HG02938 (cell line): ENCODE measurements around the gene KCNN1.
"Not testable (repeated sequence)": the region's sequence is repeated elsewhere in the genome, so short reads cannot be mapped to it uniquely, and the experiment has no call there.

Experiments
- ATAC-seq: cut with Tn5 transposase; IDR thresholded peaks from one replicate; pipeline ENCODE4 v1.9.1; 2021; ENCODE audit warnings: mild to moderate bottlenecking, moderate library complexity; ENCODE audit not compliant: unreplicated experiment

The KCNN1 gene

DNA sequence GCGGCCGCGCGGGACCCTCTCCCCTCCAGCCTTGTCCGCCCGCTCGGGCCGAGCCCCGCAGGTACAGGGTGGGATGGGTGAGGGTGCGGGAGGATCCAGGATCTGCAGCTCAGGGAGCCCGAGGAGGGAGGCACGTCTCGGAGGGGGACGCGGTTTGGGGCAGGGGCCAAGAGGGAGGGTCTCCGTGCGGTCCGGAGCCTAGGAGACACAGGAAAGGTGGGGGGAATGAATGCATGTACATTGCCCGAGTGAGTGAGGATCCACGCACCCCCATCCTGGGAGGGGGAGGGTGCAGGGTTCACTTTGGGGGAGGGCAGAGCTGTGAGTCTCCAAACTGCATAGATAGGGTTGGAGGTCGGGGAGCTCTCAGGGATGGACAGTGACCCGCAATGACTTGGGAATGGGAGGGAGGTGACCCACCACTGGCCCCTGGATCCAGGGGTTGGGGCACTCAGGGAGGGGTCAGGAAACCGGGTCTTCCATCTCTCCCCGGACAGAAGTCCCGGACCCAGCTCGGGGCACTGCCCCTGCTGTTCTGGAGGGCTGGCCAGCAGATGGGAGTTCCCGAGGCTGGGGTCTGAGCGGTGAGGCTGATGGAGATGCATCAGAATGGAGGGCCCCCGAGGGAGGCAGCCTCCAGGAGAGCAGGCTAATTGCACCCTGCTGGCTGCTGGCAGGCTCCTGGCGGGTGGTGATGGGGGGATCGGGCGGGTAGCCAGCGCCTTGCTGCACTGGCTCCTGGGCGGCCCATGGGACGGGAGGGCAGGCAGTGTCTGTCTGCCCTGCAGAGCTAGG lies 547 bp downstream of the KCNN1 start:
- ATAC-seq, result no peak

GRCh38 chr19:17968362-17968761 lies 1.5 kb downstream of the KCNN1 start:
- no peak for ATAC-seq

GRCh38 chr19:17969096-17969792 lies 2.3 kb downstream of the KCNN1 start:
- ATAC-seq, result no peak

DNA sequence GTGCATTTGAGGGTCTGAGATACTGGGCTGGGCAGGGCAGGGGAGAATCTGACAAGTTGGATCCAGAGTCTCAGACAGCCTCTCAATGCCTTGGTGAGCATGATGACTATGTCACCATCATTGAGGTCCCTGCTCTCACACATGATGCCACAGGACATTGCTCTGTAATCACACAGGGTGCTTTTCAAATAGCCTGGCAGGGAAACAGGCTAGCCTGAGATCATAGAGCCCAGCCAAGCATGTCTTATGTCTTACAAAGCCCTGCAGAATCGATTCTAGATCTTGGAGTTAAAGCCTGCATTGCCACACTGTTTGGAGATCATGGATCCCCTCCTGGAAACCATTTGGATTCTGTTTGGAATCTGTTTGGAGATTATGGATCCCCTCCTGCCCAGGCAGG lies 5.3 kb downstream of the KCNN1 start:
- no peak for ATAC-seq

DNA sequence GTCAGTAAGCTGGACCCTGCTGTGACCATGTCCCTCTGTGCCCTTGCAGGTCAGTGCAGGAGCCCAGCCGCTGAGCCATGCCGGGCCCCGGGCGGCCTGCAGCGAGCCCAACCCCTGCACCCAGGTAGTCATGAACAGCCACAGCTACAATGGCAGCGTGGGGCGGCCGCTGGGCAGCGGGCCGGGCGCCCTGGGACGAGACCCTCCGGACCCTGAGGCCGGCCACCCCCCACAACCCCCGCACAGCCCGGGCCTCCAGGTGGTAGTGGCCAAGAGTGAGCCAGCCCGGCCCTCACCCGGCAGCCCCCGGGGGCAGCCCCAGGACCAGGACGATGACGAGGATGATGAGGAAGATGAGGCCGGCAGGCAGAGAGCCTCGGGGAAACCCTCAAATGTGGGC lies 6.9 kb downstream of the KCNN1 start:
- ATAC-seq, result no peak

DNA sequence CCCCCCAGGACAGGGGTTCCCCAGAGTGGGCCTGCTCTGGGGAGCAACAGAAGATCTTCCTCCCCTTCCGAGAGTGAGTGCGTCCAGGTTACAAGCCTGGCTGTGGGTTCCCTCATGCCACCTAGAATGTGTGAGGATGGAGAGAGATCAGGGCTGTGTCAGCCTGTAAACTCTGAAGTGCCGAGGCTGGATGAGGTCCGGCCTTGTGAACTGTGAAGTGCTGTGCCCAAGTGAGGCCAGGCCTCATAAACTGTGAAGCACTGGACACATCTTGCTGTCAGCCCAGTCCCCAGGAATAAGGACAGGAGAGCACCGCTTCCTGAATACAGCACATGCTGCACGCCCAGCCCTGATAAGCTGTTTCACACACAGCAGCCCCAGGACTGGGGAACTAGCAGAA lies 7.6 kb downstream of the KCNN1 start:
- no peak for ATAC-seq

- no peak for ATAC-seq
Measured at GRCh38 chr19:17975032-17975431, 8.1 kb downstream of the KCNN1 start.

DNA sequence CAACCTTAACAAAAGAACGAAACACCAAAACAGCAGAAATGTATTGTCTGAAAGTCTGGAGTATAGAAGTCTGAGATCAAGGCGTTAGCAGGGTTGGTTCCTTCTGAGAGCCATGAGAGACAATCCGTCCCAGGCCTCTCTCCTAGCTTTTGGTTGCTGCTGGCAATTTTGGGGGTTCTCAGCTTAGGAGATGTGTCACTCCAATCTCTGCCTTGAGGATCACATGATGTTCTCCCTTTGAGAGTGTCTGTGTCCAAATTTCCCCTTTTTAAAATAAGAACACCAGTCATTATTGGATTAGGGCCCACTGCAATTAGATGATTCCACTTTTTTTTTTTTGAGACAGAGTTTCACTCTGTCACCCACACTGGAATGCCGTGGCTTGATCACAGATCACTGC lies 10.1 kb downstream of the KCNN1 start:
- ATAC-seq, result no peak

DNA sequence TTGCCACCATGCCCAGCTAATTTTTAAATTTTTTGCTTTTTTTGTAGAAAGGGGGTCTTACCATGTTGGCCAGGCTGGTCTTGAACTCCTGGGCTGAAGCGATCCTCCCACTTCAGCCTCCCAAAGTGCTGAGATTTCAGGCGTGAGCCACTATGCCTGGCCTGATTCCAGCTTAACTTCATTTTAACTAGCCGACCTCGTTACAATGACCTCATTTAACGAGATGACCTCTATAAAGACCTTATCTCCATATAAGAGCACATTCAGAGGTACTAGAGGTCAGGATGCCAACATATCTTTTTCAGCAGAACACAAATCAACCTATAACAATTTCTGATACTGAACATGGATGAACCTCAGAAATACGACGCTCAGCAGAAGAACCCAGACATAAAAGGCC lies 10.6 kb downstream of the KCNN1 start:
- no peak for ATAC-seq

DNA sequence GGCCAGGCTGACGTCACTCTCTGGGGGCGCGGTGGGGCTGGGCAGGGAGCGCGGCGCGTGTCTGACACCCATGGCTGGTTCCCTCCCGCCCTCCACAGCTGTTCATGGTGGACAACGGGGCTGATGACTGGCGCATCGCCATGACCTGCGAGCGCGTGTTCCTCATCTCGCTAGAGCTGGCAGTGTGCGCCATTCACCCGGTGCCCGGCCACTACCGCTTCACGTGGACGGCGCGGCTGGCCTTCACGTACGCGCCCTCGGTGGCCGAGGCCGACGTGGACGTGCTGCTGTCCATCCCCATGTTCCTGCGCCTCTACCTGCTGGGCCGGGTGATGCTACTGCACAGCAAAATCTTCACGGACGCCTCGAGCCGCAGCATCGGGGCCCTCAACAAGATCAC lies 14.7 kb downstream of the KCNN1 start:
- ATAC-seq, result no peak

DNA sequence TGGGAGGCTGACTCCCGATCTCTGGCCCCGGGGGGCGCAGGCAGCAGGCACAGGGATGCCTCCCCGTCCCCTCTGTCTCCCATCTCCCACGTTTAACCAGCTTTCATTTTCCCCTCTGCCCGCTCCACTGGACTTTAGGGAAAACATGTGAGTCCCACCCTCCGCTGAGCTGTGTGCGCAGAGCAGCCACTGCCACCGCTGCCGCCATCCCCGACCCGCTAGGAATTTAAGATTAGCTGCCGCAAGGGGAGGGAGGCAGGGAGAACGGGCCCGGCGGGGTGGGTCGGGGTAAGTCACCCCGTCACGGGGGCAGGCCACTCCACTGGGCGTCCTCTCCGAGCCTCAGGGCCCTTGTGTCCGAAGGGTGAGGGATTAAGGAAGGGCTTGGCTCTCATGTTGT lies 15.5 kb downstream of the KCNN1 start:
- no peak for ATAC-seq

DNA sequence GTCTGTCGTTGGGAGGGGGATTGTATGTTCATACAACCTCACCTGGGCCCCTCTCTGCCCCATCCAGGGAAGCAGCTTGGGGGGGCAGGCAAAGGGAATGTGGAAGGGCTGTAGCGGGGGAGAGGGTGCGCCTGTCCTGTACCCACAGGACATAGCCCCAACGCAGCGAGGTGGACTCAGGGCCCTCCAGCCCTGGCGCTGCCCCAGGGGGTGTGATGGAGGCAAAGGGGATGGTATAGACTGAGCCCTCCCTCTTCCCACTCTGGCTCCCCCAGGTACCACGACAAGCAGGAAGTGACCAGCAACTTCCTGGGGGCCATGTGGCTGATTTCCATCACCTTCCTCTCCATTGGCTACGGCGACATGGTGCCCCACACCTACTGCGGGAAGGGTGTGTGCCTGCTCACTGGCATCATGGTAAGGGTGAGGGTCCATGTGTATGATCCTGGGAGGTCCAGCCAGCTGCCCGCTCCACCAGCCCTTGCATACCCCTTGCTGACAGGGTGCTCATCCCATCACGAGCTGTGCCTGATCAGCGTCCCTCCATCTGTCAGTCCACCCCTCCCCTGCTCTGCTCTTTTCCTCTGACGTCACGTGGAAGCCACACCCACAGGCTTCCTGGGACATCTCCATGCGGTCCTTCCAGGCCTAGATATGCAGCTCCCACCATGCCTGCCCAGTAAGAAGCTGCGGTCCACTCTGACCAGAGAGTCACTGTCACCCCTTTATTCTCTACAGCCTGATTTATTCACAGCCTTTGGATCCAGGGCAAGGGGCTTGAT lies 18.3 kb downstream of the KCNN1 start:
- ATAC-seq, result no peak

DNA sequence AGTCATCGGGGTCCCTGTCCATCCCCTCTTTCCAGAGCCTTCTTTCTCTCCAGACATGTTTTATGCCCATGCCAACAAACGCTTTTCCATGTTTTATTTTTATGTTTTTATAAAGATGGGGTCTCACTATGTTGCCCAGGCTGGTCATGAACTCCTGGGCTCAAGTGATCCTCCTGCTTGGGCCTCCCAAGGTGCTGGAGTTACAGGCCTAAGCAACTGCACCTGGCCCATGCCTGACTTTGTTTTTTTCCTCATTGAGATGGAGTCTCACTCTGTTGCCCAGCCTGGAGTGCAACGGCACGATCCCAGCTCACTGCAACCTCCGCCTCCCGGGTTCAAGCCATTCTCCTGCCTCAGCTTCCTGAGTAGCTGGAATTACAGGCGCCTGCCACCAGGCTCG lies 19.7 kb downstream of the KCNN1 start:
- not testable (repeated sequence) for ATAC-seq

GRCh38 chr19:17988161-17988560 lies 21.3 kb downstream of the KCNN1 start:
- no peak for ATAC-seq

GRCh38 chr19:17989425-17990094 lies 22.7 kb downstream of the KCNN1 start:
- ATAC-seq, result no peak

GRCh38 chr19:17993076-17993813 lies 26.3 kb downstream of the KCNN1 start:
- no peak for ATAC-seq

GRCh38 chr19:17996826-17997316 lies 30.0 kb downstream of the KCNN1 start:
- ATAC-seq, result no peak

DNA sequence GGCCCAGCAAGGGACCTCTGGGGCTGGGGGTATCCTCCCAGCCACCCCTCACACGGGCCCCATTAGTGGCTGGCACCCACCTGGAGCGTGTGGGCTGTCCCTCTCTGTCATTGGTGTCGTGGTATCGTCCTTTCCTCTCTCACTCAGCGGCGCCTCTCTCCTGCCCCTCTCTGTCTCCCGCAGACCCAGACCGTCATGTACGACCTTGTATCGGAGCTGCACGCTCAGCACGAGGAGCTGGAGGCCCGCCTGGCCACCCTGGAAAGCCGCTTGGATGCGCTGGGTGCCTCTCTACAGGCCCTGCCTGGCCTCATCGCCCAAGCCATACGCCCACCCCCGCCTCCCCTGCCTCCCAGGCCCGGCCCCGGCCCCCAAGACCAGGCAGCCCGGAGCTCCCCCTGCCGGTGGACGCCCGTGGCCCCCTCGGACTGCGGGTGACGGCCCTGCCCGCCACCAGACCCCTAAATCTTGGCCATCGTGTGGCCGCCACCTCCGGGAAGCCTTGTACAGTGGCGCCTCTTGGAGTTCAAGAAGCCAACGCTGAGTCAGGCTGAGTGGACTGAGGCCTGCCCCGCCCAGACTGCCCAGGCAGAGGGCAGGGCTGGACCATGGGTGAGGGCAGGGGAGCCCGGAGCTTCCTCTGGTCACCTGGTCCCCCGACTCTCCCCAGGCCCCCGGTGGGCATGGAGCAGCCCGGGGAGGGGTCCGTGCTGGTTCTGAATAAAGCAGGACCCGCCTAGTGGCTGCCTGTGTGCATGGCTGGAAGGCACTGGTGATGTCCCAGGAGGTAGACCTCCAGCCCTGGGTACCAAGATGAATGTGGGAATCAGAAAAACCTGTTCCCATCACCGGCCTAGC lies 31.3 kb downstream of the KCNN1 start:
- ATAC-seq, result no peak

- ATAC-seq, result no peak
Measured at GRCh38 chr19:17998827-17999150, 31.9 kb downstream of the KCNN1 start.
